C4-2B (cell line): ENCODE data around the gene AHRR.

Source experiments
- CTCF ChIP-seq: fragments of 450-650 bp; conservative IDR thresholded peaks from 2 replicates; pipeline ENCODE4 v1.5.1; 2017; ENCODE audit warnings: mild to moderate bottlenecking
- ZFX ChIP-seq: fragments of 450-650 bp; IDR thresholded peaks from 2 replicates; pipeline ENCODE4 v1.6.1; 2017

GRCh38 chr5:407051-407450 is 85.5 kb downstream of the AHRR start:
- TF ChIP-seq CTCF (no peak), ZFX (no peak)
